B cell (primary cell): ENCODE measurements around the gene CYB561D1. TPM values are rescaled to one million over a fixed set of nuclear protein-coding genes. Genes with fewer than 3 reads are reported as not detected.

Experiments
- ATAC-seq: fragments of 200-7000 bp; cut with Tn5 transposase; one replicate; pipeline ENCODE4 v1.10.0; 2021; ENCODE audit warnings: low read depth, mild to moderate bottlenecking, moderate number of reproducible peaks, moderate library complexity
- CTCF ChIA-PET: fragments of 350-600 bp; sonication (Branson Sonifier 250); formaldehyde crosslinking; loops from one replicate; lab custom pipeline; 2021; ENCODE audit warnings: antibody characterized with exemption, inconsistent platforms; lab: Charles Lee
- POLR2A ChIA-PET: fragments of 350-600 bp; sonication (Branson Sonifier 250); formaldehyde crosslinking; loops from one replicate; lab custom pipeline; 2021; ENCODE audit warnings: antibody characterized with exemption; lab: Charles Lee
- DNase-seq: peaks from one replicate; pipeline ENCODE4 v3.0.0; 2013
- H2AFZ ChIP-seq: 2 replicates; pipeline ENCODE4 v1.6.1; 2012; ENCODE audit warnings: mild to moderate bottlenecking, low read depth, low read length; ENCODE audit not compliant: insufficient read depth, poor library complexity, severe bottlenecking
- H3K27ac ChIP-seq, 2 donors: 1 replicate in 1 of 2; 2 replicates in 1 of 2; pipeline ENCODE4 v1.5.1; 2012 to 2013; ENCODE audit warnings: low read length in 2 of 2, mild to moderate bottlenecking in 2 of 2, moderate library complexity in 1 of 2
- H3K27me3 ChIP-seq, 4 experiments: fragments of 200-600 bp in 1 of 4; sonication (generic) in 1 of 4; replicated peaks in 1 of 4; 1 replicate in 2 of 4; 2 replicates in 2 of 4; pipeline versions ENCODE4 v1.6.1 to v1.7.0; 2013 to 2016; ENCODE audit warnings: low read length in 3 of 4, mild to moderate bottlenecking in 2 of 4, mixed read lengths in 1 of 4, moderate library complexity in 1 of 4; ENCODE audit not compliant: insufficient read depth in 4 of 4, control insufficient read depth in 3 of 4; ENCODE audit errors: control extremely low read depth in 1 of 4
- H3K36me3 ChIP-seq, 2 experiments: replicated peaks in 1 of 2; 1 replicate in 1 of 2; 2 replicates in 1 of 2; pipeline versions ENCODE4 v1.6.1 to v1.7.1; 2013; ENCODE audit warnings: low read length in 1 of 2; ENCODE audit not compliant: insufficient read depth in 2 of 2, control insufficient read depth in 1 of 2; ENCODE audit errors: control extremely low read depth in 1 of 2, extremely low read depth in 1 of 2
- H3K4me1 ChIP-seq, 2 donors: fragments of 200-600 bp in 1 of 2; sonication (generic) in 1 of 2; 1 replicate in 1 of 2; 2 replicates in 1 of 2; pipeline versions ENCODE4 v1.5.1 to v1.6.1; 2013 to 2017; ENCODE audit warnings: low read length in 2 of 2; ENCODE audit not compliant: control insufficient read depth in 2 of 2, insufficient read depth in 2 of 2
- H3K4me2 ChIP-seq: replicated peaks from 2 replicates; pipeline ENCODE3; 2012; ENCODE audit warnings: mild to moderate bottlenecking, low read depth, low read length; ENCODE audit not compliant: poor library complexity, severe bottlenecking
- H3K4me3 ChIP-seq, 5 experiments: fragments of 200-600 bp in 1 of 5; sonication (generic) in 1 of 5; 1 replicate in 3 of 5; 2 replicates in 2 of 5; pipeline versions ENCODE4 v1.5.1 to v1.7.0; 2011 to 2016; ENCODE audit warnings: low read length in 4 of 5, mild to moderate bottlenecking in 4 of 5, low read depth in 2 of 5, control low read depth in 1 of 5, moderate library complexity in 1 of 5; ENCODE audit not compliant: insufficient read depth in 1 of 5; ENCODE audit errors: control extremely low read depth in 1 of 5, extremely low read depth in 1 of 5
- H3K79me2 ChIP-seq: fragments of 200-600 bp; sonication (generic); one replicate; pipeline ENCODE4 v1.6.0; 2016; ENCODE audit warnings: low read length; ENCODE audit not compliant: control insufficient read depth, insufficient read depth
- H3K9ac ChIP-seq: fragments of 200-600 bp; sonication (generic); 2 replicates; pipeline ENCODE4 v1.6.1; 2017; ENCODE audit warnings: mild to moderate bottlenecking, low read length, moderate library complexity
- H3K9me3 ChIP-seq, 3 donors: one replicate each; pipeline versions ENCODE4 v1.6.1 to v1.7.1; 2013; ENCODE audit warnings: low read length in 2 of 3; ENCODE audit not compliant: control insufficient read depth in 2 of 3, insufficient read depth in 1 of 3; ENCODE audit errors: control extremely low read depth in 1 of 3
- H4K20me1 ChIP-seq: 2 replicates; pipeline ENCODE4 v1.6.0; 2012; ENCODE audit warnings: mild to moderate bottlenecking, low read length; ENCODE audit not compliant: insufficient read depth, control insufficient read depth, poor library complexity, severe bottlenecking
- H3K27ac Mint-ChIP-seq: one replicate; pipeline ENCODE4 v1.8.0; 2021; ENCODE audit warnings: mixed read lengths
- H3K27me3 Mint-ChIP-seq: one replicate; pipeline ENCODE4 v1.8.0; 2021; ENCODE audit warnings: mixed read lengths
- H3K4me1 Mint-ChIP-seq: one replicate; pipeline ENCODE4 v1.8.0; 2021; ENCODE audit warnings: mixed read lengths
- H3K4me3 Mint-ChIP-seq: one replicate; pipeline ENCODE4 v1.8.0; 2021; ENCODE audit warnings: mixed read lengths
- H3K9me3 Mint-ChIP-seq: one replicate; pipeline ENCODE4 v1.8.0; 2022; ENCODE audit warnings: mixed read lengths; ENCODE audit not compliant: insufficient read depth
- CTCF ChIP-seq: fragments of 200-600 bp; IDR thresholded peaks from one replicate; pipeline ENCODE4 v1.8.0; 2022; ENCODE audit warnings: antibody characterized with exemption, mild to moderate bottlenecking
- EZH2 ChIP-seq: IDR thresholded peaks from 2 replicates; pipeline ENCODE4 v1.6.1; 2012; ENCODE audit warnings: borderline replicate concordance, low read depth, mild to moderate bottlenecking, moderate library complexity, low read length; ENCODE audit not compliant: insufficient read depth, poor library complexity, severe bottlenecking
- WGBS: methylation state at CpG from one replicate; pipeline ENCODE4 v1.1.5; 2013; ENCODE audit warnings: missing lambda C conversion rate; ENCODE audit not compliant: insufficient coverage; 5-methylcytosine and 5-hydroxymethylcytosine counted together
- intact Hi-C: fragments of 100-400 bp; cut with micrococcal nuclease; formaldehyde crosslinking; loops from one replicate; pipeline ENCODE4 v1.10.0; 2022
- polyA plus RNA-seq: library from polyadenylated mRNA; depleted of rRNA; stranded (reverse); fragments of >200 nt; gene quantifications from 2 replicates; pipeline ENCODE4 v1.2.3, GENCODE V29; 2012
- total RNA-seq, 2 donors: library from RNA; stranded (reverse); fragments of 120-200 nt in 1 of 2; gene quantifications; 1 replicate in 1 of 2; 2 replicates in 1 of 2; pipeline versions ENCODE4 v1.2.3 to v1.2.4, GENCODE V29; 2013 to 2022

Gene CYB561D1
- total and polyA plus RNA-seq, 2 donors (not counting 1 experiment from before 2014, with no cell fraction given) = 16.1 to 28.0 TPM

GRCh38 chr1:109447524-109447923 is 46.4 kb upstream of the CYB561D1 start:
- DNase-seq (no peak), ATAC-seq (no peak)
- Mint-ChIP-seq H3K9me3 (peaks cover 2% of the 10 kb centered on the region), H3K27ac (no peak overlapping the region), H3K4me1 (no peaks in the 10 kb centered on the region), H3K27me3 (peaks cover 37% of the 10 kb centered on the region), H3K4me3 (no peak overlapping the region)
- Histone ChIP-seq H3K27ac (no peak overlapping the region), H4K20me1 (no peaks in the 10 kb centered on the region), H3K4me3 (no peak overlapping the region), H3K4me1 (no peaks in the 10 kb centered on the region), H3K9ac (no peak overlapping the region), H3K27me3 (peaks cover 0 to 32% (median 29%) of the 10 kb centered on the region in 4 experiments), H3K9me3 (peaks cover 0 to 6% (median 1%) of the 10 kb centered on the region in 3 donors), H3K4me2 (no peak overlapping the region), H3K36me3 (no peaks in the 10 kb centered on the region), H2AFZ (no peak overlapping the region), H3K79me2 (no peaks in the 10 kb centered on the region)
- intact Hi-C loops = no loop called here
- WGBS = 58% methylated on average over 3 of the region's 4 CpGs
- ChIA-PET POLR2A (no interaction called here), CTCF (no interaction called here)
- TF ChIP-seq CTCF (no peak), EZH2 (no peak)

GRCh38 chr1:109454497-109455133 is 39.3 kb upstream of the CYB561D1 start:
- ATAC-seq (no peak), DNase-seq (no peak)
- peaks cover 0 to 12% (median 10%) of the 10 kb centered on the region in 4 experiments for H3K27me3 ChIP-seq
- ChIA-PET POLR2A (no interaction called here), CTCF (no interaction called here)
- no peak overlapping the region for H3K27ac Mint-ChIP-seq
- H3K4me3 Mint-ChIP-seq = no peak overlapping the region
- H2AFZ ChIP-seq = no peak overlapping the region
- no peaks in the 10 kb centered on the region for H3K36me3 ChIP-seq
- no peak overlapping the region for H3K9ac ChIP-seq
- no peaks in the 10 kb centered on the region for H4K20me1 ChIP-seq
- TF ChIP-seq CTCF = no peak
- WGBS = no CpG with 5 or more reads among the region's 1 CpG
- peaks cover 36% of the 10 kb centered on the region for H3K27me3 Mint-ChIP-seq
- H3K4me2 ChIP-seq = no peak overlapping the region
- intact Hi-C loops = no loop called here
- no peaks in the 10 kb centered on the region for H3K79me2 ChIP-seq
- no peak overlapping the region for H3K4me3 ChIP-seq
- H3K9me3 ChIP-seq = peaks cover 4 to 15% (median 14%) of the 10 kb centered on the region in 3 donors
- H3K27ac ChIP-seq = no peak overlapping the region
- H3K4me1 Mint-ChIP-seq = no peaks in the 10 kb centered on the region
- H3K9me3 Mint-ChIP-seq = peaks cover 9% of the 10 kb centered on the region
- H3K4me1 ChIP-seq = no peaks in the 10 kb centered on the region
